Liver (tissue), 9 donors: ENCODE results near the gene GRAMD2A. TPM values are rescaled to one million over a fixed set of nuclear protein-coding genes. Genes with fewer than 3 reads are reported as not detected.
A peak's percentile ranks its signal among the peaks of the same experiment; 100 is the strongest.

Experiments
- DNase-seq: peaks from one replicate; pipeline ENCODE4 v3.0.0-alpha.2; 2017; ENCODE audit warnings: low spot score
- H3K27ac ChIP-seq, 2 donors: one replicate each; pipeline ENCODE4 v1.7.0; 2013; ENCODE audit warnings: inconsistent platforms in 2 of 2, low read length in 2 of 2, control low read depth in 1 of 2, low read depth in 1 of 2, mild to moderate bottlenecking in 1 of 2
- H3K27me3 ChIP-seq, 4 donors: one replicate each; pipeline versions ENCODE4 v1.6.1 to v1.7.0; 2013; ENCODE audit warnings: low read length in 3 of 4, inconsistent platforms in 1 of 4, mild to moderate bottlenecking in 1 of 4, moderate library complexity in 1 of 4; ENCODE audit not compliant: control insufficient read depth in 4 of 4, insufficient read depth in 4 of 4
- H3K36me3 ChIP-seq, 4 donors: one replicate each; pipeline versions ENCODE4 v1.6.1 to v1.7.0; 2013; ENCODE audit warnings: low read length in 3 of 4, mild to moderate bottlenecking in 3 of 4, low read depth in 1 of 4, moderate library complexity in 1 of 4; ENCODE audit not compliant: control insufficient read depth in 4 of 4, insufficient read depth in 3 of 4
- H3K4me1 ChIP-seq, 4 donors: one replicate each; pipeline versions ENCODE4 v1.6.1 to v1.7.0; 2013; ENCODE audit warnings: low read length in 3 of 4, mild to moderate bottlenecking in 3 of 4, moderate library complexity in 1 of 4; ENCODE audit not compliant: control insufficient read depth in 4 of 4, insufficient read depth in 4 of 4
- H3K4me3 ChIP-seq, 3 donors: one replicate each; pipeline versions ENCODE4 v1.6.1 to v1.7.0; 2013; ENCODE audit warnings: low read length in 3 of 3, control low read depth in 1 of 3, low read depth in 1 of 3, mild to moderate bottlenecking in 1 of 3
- H3K9ac ChIP-seq, 2 donors: one replicate each; pipeline ENCODE4 v1.7.0; 2013; ENCODE audit warnings: low read length in 2 of 2, mild to moderate bottlenecking in 2 of 2, moderate library complexity in 2 of 2, control low read depth in 1 of 2, low read depth in 1 of 2
- H3K9me3 ChIP-seq, 4 donors: one replicate each; pipeline versions ENCODE4 v1.6.1 to v1.7.0; 2013; ENCODE audit warnings: low read length in 3 of 4; ENCODE audit not compliant: control insufficient read depth in 4 of 4
- FOXA1 ChIP-seq: IDR thresholded peaks from 2 replicates; pipeline ENCODE4 v1.6.1; 2016; ENCODE audit warnings: antibody characterized with exemption
- GABPA ChIP-seq, 2 donors: IDR thresholded peaks in 1 of 2; conservative IDR thresholded peaks in 1 of 2; 2 replicates each; pipeline ENCODE4 v1.6.1; 2016; ENCODE audit warnings: antibody characterized with exemption in 2 of 2, mild to moderate bottlenecking in 1 of 2, moderate library complexity in 1 of 2
- HNF4G ChIP-seq: IDR thresholded peaks from 2 replicates; pipeline ENCODE4 v1.6.1; 2016; ENCODE audit warnings: antibody characterized with exemption
- JUND ChIP-seq, 2 donors: IDR thresholded peaks; 2 replicates each; pipeline ENCODE4 v1.6.1; 2016; ENCODE audit warnings: antibody characterized with exemption in 2 of 2
- NR2F2 ChIP-seq: IDR thresholded peaks from 2 replicates; pipeline ENCODE4 v1.6.1; 2016; ENCODE audit warnings: antibody characterized with exemption
- TAF1 ChIP-seq: conservative IDR thresholded peaks from 2 replicates; pipeline ENCODE4 v1.6.1; 2016; ENCODE audit warnings: antibody characterized with exemption, mild to moderate bottlenecking
- WGBS: extraction: QIAGEN DNeasy Blood & Tissue Kit; methylation state at CpG from one replicate; pipeline ENCODE4 v1.1.7; 2013; 5-methylcytosine and 5-hydroxymethylcytosine counted together
- polyA plus RNA-seq, 2 donors: library from polyadenylated mRNA; stranded (reverse) in 1 of 2; unstranded in 1 of 2; fragments of 200-250 nt in 1 of 2; fragments of >200 nt in 1 of 2; fragmentation: Nextera tagmentation in 1 of 2; extraction: Ambion mirVana in 1 of 2; gene quantifications; one replicate each; pipeline versions ENCODE4 v1.2.1 to v1.2.3, GENCODE V29; 2013 to 2015
- total RNA-seq, 2 donors: library from RNA; depleted of rRNA; stranded (reverse); fragments of >200 nt; gene quantifications; one replicate each; pipeline ENCODE4 v1.2.3, GENCODE V29; 2014
- TF ChIP-seq, protein P1 (sequence below): IDR thresholded peaks from 2 replicates; pipeline ENCODE4 v1.6.1; 2016; ENCODE audit warnings: antibody characterized with exemption
- TF ChIP-seq, protein P2 (sequence below): IDR thresholded peaks from 2 replicates; pipeline ENCODE4 v1.6.1; 2016; ENCODE audit warnings: antibody characterized with exemption
- TF ChIP-seq, protein P3 (sequence below): IDR thresholded peaks from 2 replicates; pipeline ENCODE4 v1.6.1; 2016; ENCODE audit warnings: antibody characterized with exemption, mild to moderate bottlenecking
- donor health status: healthy.
- donor health status: healthy.
- donor health status: healthy.
- donor health status: healthy.
- donor health status: healthy.

The GRAMD2A gene
- total and polyA plus RNA-seq, 4 donors: not detected

DNA sequence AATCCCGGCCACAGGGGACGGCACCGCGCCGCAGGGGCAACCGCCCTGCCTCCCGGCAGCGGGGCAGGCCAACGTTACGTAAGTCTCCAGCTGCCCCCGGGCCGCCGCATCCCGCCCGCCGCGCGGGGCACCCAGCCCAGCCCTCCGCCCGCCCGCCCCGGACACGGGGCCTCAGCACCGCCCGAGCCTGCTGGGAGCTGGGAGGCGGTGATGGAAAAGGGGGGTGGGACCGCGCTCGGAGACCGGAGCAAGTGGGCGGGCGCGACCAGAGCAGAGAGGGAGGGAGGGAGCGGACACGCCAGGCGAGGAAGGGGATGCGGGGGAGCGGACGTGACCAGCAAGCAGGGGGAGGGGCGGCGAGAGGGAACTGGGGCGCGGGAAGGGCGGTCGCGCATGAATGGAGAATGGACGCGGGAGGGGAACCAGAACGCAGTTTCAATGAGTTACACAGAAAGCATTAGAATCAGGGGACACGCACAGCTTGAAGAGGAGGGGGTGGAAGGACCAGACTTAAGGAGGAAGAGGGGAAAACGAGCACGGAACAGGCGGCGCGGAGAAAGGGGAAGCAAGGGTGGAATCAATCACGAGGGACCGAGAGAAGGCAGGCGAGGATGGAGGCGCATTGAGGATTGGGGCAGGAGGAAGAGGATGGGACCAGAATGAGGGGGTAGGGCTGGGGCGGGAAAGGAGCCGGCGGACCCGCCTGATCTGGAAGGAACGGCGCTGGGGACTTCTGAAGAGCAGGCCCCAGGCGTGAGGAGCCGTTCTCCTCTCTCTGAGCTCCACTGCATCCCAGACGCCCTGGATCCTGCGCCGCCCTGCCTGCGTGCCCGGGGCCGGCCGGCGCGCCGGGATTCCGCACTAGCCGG is 32.8 kb upstream of the GRAMD2A start:
- H3K9me3 ChIP-seq: no peaks in the 10 kb centered on the region
- WGBS: 1% methylated on average over 79 of the region's 79 CpGs
- H3K36me3 ChIP-seq: no peaks in the 10 kb centered on the region
- H3K4me1 ChIP-seq: peaks cover 4 to 20% (median 14%) of the 10 kb centered on the region in 4 donors
- H3K4me3 ChIP-seq: peak overlapping the region; percentile 65 to 83 (median 75)
- H3K27ac ChIP-seq: peak overlapping the region; percentile 90 to 93
- H3K27me3 ChIP-seq: no peaks in the 10 kb centered on the region
- no peak for TF ChIP-seq NR2F2
- TF ChIP-seq, protein P1, sequence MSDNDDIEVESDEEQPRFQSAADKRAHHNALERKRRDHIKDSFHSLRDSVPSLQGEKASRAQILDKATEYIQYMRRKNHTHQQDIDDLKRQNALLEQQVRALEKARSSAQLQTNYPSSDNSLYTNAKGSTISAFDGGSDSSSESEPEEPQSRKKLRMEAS: no peak
- TF ChIP-seq, protein P2, sequence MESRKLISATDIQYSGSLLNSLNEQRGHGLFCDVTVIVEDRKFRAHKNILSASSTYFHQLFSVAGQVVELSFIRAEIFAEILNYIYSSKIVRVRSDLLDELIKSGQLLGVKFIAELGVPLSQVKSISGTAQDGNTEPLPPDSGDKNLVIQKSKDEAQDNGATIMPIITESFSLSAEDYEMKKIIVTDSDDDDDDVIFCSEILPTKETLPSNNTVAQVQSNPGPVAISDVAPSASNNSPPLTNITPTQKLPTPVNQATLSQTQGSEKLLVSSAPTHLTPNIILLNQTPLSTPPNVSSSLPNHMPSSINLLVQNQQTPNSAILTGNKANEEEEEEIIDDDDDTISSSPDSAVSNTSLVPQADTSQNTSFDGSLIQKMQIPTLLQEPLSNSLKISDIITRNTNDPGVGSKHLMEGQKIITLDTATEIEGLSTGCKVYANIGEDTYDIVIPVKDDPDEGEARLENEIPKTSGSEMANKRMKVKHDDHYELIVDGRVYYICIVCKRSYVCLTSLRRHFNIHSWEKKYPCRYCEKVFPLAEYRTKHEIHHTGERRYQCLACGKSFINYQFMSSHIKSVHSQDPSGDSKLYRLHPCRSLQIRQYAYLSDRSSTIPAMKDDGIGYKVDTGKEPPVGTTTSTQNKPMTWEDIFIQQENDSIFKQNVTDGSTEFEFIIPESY: no peak
- no peak for TF ChIP-seq JUND (IDR thresholded peaks at IDR 0.05)
- TF ChIP-seq TAF1: no peak
- peak; percentile 52 for DNase-seq
- peak overlapping the region; percentile 49 to 56 for H3K9ac ChIP-seq

DNA sequence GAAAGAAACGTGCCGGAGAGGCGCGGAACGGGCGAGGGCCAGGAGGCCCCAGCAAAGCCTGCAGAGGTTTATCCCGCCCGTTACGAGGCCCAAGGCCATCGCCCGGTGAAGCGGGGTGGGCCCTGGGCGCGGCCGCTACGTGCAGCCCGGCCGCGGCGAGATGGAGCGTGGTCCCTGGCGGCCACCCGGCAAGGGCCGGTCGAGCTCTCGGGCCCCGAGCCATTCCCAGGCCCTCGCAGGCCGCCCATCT is 32.3 kb upstream of the GRAMD2A start:
- Histone ChIP-seq H3K4me1 (peaks cover 4 to 20% (median 14%) of the 10 kb centered on the region in 4 donors), H3K9ac (peak overlapping the region in 1 of 2 donors; percentile 37), H3K27me3 (no peaks in the 10 kb centered on the region), H3K27ac (peak overlapping the region; percentile 90 to 93), H3K4me3 (peak overlapping the region; percentile 47 to 83 (median 65)), H3K9me3 (no peaks in the 10 kb centered on the region), H3K36me3 (no peaks in the 10 kb centered on the region)
- TF ChIP-seq, protein P1: no peak
- TF ChIP-seq FOXA1: no peak
- no peak for DNase-seq
- WGBS: 4% methylated on average over 29 of the region's 29 CpGs

DNA sequence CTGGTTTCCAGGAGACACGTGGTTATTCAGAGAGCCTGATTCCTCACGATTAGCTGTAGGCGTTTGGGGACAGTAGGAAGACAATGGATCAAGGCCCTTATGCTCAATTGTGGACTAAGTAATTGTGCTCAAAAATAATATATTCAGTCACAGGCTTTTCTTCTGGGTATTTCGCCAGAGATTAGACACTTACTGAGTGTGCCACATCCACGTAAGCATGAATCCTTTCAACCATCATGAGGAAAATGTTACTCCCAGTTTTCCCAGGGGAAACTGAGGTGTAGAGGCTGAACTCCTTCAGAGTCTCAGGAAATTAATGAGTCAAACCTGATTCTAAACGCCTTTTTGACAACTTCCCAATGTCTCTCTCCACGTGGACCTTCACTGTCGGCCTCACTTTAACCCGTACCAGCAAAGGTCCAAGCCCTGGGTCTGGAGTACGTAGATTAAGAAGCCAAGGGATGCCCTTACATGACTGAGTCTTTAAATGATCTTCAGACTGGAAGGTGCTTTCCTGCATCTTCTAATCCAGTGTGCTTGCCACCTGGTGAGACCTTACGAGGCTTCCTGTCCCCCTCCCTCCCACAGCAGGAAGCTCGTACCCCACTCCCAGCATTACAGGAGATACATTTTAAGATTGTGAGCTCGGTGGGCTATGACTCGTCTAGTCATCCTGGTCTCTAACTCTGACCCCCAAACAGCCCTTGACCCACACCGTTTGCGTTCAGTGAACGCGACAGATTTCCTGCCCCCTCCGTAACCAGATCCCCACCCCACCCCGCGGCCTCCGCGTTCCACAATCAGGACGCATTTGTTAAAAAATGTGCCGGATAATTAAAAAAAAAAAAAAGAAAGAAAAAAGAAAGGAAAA is 31.7 kb upstream of the GRAMD2A start:
- no peak for DNase-seq
- Histone ChIP-seq H3K9me3 (no peaks in the 10 kb centered on the region), H3K27ac (peak overlapping the region; percentile 90 to 93), H3K4me3 (peak overlapping the region in 2 of 3 donors; percentile 47 to 65), H3K9ac (peak overlapping the region; percentile 6 to 37), H3K4me1 (peaks cover 4 to 20% (median 14%) of the 10 kb centered on the region in 4 donors), H3K36me3 (no peaks in the 10 kb centered on the region), H3K27me3 (no peaks in the 10 kb centered on the region)
- 34% methylated on average over 25 of the region's 25 CpGs for WGBS
- no peak for TF ChIP-seq HNF4G
- TF ChIP-seq, protein P3, sequence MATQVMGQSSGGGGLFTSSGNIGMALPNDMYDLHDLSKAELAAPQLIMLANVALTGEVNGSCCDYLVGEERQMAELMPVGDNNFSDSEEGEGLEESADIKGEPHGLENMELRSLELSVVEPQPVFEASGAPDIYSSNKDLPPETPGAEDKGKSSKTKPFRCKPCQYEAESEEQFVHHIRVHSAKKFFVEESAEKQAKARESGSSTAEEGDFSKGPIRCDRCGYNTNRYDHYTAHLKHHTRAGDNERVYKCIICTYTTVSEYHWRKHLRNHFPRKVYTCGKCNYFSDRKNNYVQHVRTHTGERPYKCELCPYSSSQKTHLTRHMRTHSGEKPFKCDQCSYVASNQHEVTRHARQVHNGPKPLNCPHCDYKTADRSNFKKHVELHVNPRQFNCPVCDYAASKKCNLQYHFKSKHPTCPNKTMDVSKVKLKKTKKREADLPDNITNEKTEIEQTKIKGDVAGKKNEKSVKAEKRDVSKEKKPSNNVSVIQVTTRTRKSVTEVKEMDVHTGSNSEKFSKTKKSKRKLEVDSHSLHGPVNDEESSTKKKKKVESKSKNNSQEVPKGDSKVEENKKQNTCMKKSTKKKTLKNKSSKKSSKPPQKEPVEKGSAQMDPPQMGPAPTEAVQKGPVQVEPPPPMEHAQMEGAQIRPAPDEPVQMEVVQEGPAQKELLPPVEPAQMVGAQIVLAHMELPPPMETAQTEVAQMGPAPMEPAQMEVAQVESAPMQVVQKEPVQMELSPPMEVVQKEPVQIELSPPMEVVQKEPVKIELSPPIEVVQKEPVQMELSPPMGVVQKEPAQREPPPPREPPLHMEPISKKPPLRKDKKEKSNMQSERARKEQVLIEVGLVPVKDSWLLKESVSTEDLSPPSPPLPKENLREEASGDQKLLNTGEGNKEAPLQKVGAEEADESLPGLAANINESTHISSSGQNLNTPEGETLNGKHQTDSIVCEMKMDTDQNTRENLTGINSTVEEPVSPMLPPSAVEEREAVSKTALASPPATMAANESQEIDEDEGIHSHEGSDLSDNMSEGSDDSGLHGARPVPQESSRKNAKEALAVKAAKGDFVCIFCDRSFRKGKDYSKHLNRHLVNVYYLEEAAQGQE: no peak
- no peak for TF ChIP-seq GABPA (IDR thresholded peaks at IDR 0.05 in 1 of 2, conservative IDR thresholded peaks at IDR 0.05 in 1 of 2)
